Prostate gland (tissue), 2 donors: Measurements from ENCODE around the gene TNFAIP3. TPM values are rescaled to one million over a fixed set of nuclear protein-coding genes. Genes with fewer than 3 reads are reported as not detected.

Source experiments
- DNase-seq: peaks from one replicate; pipeline ENCODE4 v3.0.0-alpha.2; 2019; ENCODE audit warnings: low spot score
- H3K27ac ChIP-seq, 2 donors: fragments of 200-600 bp; sonication (generic); 2 replicates each; pipeline ENCODE4 v1.5.1; 2017 to 2019
- H3K27me3 ChIP-seq: fragments of 200-600 bp; sonication (generic); replicated peaks from 2 replicates; pipeline ENCODE4 v1.5.1; 2019; ENCODE audit not compliant: insufficient read depth
- H3K36me3 ChIP-seq, 2 donors: fragments of 200-600 bp; sonication (generic); 1 replicate in 1 of 2; 2 replicates in 1 of 2; pipeline versions ENCODE4 v1.5.1 to v1.8.1; 2017 to 2019
- H3K4me1 ChIP-seq: fragments of 200-600 bp; sonication (generic); replicated peaks from 2 replicates; pipeline ENCODE4 v1.5.1; 2019
- H3K4me3 ChIP-seq, 2 donors: fragments of 200-600 bp; sonication (generic); 2 replicates each; pipeline ENCODE4 v1.5.1; 2017 to 2019
- H3K9me3 ChIP-seq: fragments of 200-600 bp; sonication (generic); 2 replicates; pipeline ENCODE4 v1.5.1; 2017
- POLR2A ChIP-seq: fragments of 450-650 bp; IDR thresholded peaks from one replicate; pipeline ENCODE4 v1.6.1; 2016; ENCODE audit warnings: antibody characterized with exemption, mild to moderate bottlenecking
- POLR2AphosphoS5 ChIP-seq: sonication (generic); formaldehyde crosslinking; IDR thresholded peaks from one replicate; pipeline ENCODE4 v1.6.1; 2017; ENCODE audit warnings: antibody characterized with exemption
- WGBS: methylation state at CpG from one replicate; pipeline ENCODE4 v1.1.5; 2018; 5-methylcytosine and 5-hydroxymethylcytosine counted together
- intact Hi-C: fragments of 100-400 bp; cut with DNase I; formaldehyde crosslinking; loops from one replicate; pipeline ENCODE4 v1.14.2; 2022
- total RNA-seq, 2 donors: library from RNA; depleted of rRNA; stranded (reverse); fragments of >200 nt; gene quantifications; one replicate each; pipeline ENCODE4 v1.1.0, GENCODE V29; 2016
- TF ChIP-seq, protein P1 (sequence below), 4 experiments: fragments of 200-600 bp in 2 of 4; fragments of 450-650 bp in 2 of 4; sonication (generic) in 2 of 4; IDR thresholded peaks; 1 replicate in 3 of 4; 2 replicates in 1 of 4; pipeline ENCODE4 v1.5.1; 2016 to 2019; ENCODE audit warnings: antibody characterized with exemption in 4 of 4, mild to moderate bottlenecking in 2 of 4, moderate library complexity in 2 of 4

Gene TNFAIP3
- total RNA-seq, 2 donors from 2014 or later: 13.0 to 19.9 TPM

DNA sequence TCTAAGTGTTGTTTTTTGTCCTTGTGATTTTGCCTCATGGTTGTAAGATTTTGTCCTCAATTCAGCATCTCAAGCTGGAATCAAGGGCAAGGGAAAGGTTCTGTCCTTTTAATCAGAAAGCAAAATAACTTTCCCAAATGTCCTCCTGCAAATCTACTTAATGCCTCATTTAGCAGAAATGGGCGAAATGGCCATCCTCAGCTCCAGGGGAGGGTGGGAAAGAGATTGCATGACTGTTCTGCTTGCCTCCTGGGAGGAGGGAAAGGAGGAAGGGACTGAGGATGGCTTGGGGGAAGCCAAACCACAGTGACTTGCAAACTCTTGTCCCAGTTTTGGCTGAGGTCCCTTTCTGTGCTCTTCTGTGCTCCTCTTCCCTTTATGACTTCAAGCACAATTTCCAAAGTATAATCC, 43.4 kb downstream of the TNFAIP3 start:
- H3K36me3 ChIP-seq: no peaks in the 10 kb centered on the region
- no peak overlapping the region for H3K27ac ChIP-seq
- 74% methylated on average over 1 of the region's 1 CpG for WGBS
- no peak overlapping the region for H3K4me3 ChIP-seq
- no peak for TF ChIP-seq POLR2A
- TF ChIP-seq, protein P1, sequence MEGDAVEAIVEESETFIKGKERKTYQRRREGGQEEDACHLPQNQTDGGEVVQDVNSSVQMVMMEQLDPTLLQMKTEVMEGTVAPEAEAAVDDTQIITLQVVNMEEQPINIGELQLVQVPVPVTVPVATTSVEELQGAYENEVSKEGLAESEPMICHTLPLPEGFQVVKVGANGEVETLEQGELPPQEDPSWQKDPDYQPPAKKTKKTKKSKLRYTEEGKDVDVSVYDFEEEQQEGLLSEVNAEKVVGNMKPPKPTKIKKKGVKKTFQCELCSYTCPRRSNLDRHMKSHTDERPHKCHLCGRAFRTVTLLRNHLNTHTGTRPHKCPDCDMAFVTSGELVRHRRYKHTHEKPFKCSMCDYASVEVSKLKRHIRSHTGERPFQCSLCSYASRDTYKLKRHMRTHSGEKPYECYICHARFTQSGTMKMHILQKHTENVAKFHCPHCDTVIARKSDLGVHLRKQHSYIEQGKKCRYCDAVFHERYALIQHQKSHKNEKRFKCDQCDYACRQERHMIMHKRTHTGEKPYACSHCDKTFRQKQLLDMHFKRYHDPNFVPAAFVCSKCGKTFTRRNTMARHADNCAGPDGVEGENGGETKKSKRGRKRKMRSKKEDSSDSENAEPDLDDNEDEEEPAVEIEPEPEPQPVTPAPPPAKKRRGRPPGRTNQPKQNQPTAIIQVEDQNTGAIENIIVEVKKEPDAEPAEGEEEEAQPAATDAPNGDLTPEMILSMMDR (IDR thresholded peaks at IDR 0.05): no peak
- no peak for TF ChIP-seq POLR2AphosphoS5
- H3K4me1 ChIP-seq: no peaks in the 10 kb centered on the region
- no peaks in the 10 kb centered on the region for H3K9me3 ChIP-seq
- no peak for DNase-seq
- no peaks in the 10 kb centered on the region for H3K27me3 ChIP-seq
- intact Hi-C loops: no loop called here

DNA sequence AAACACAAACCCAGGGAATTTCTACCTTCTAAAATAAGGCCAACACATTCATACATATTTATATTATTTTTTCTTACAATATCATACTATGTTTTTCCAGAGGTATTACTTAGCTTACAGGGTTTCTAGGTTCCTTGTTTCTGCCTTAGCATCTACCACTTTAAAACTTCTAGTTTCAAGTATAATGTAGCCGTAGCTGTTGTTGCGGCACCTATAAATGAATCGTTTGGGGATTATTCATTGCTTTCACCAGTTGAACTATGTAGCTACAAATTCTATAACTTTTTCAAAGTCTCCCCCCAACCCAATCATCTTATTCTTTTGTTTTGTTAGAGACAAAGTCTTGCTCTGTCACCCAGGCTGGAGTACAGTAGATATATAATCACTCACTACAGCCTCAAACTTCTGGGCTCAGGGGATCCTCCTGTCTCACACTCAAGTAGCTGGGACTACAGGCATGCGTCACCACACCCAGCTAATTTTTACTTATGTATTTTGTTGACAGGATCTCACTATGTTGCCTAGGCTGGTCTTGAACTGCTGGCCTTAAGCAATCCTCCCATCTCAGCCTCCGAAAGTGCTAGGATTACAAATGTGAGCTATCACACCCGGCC, 43.9 kb downstream of the TNFAIP3 start:
- H3K27ac ChIP-seq: no peak overlapping the region
- 89% methylated on average over 6 of the region's 6 CpGs for WGBS
- no peaks in the 10 kb centered on the region for H3K4me1 ChIP-seq
- H3K4me3 ChIP-seq: no peak overlapping the region
- H3K9me3 ChIP-seq: no peaks in the 10 kb centered on the region
- no peak for DNase-seq
- intact Hi-C loops: no loop called here
- no peaks in the 10 kb centered on the region for H3K27me3 ChIP-seq
- TF ChIP-seq POLR2A (no peak), POLR2AphosphoS5 (no peak)
- TF ChIP-seq, protein P1 (IDR thresholded peaks at IDR 0.05): no peak
- no peaks in the 10 kb centered on the region for H3K36me3 ChIP-seq

DNA sequence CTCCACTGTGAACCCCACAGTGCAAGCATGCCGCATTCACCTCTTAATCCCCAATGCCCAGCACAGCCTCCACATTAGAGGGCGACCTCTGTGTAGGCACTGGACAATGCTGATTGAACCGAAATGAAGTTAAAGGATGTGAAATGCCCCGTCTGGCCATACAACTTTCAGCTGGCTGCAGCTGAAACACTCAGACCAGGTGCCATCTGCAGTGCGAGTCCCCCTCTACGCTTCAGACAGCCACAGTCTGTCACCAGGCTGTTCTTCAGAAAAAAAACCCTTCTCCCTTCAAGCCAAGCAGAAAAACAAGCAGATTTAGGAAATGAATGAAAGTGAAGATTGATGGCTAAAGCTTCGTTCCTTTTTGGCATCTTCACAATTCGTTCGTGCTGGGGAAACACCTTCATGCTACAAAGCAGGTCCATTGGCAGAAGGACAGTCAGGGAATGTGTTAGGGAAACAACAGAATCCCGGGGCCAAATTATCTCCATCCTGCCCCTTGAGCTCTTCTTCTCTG, 44.7 kb downstream of the TNFAIP3 start:
- DNase-seq: no peak
- TF ChIP-seq, protein P1 (IDR thresholded peaks at IDR 0.05): no peak
- TF ChIP-seq POLR2A: no peak
- Histone ChIP-seq H3K9me3 (no peaks in the 10 kb centered on the region), H3K4me1 (no peaks in the 10 kb centered on the region), H3K27ac (no peak overlapping the region), H3K36me3 (no peaks in the 10 kb centered on the region), H3K27me3 (no peaks in the 10 kb centered on the region), H3K4me3 (no peak overlapping the region)
- WGBS: 61% methylated on average over 10 of the region's 10 CpGs
- intact Hi-C loops: no loop called here

DNA sequence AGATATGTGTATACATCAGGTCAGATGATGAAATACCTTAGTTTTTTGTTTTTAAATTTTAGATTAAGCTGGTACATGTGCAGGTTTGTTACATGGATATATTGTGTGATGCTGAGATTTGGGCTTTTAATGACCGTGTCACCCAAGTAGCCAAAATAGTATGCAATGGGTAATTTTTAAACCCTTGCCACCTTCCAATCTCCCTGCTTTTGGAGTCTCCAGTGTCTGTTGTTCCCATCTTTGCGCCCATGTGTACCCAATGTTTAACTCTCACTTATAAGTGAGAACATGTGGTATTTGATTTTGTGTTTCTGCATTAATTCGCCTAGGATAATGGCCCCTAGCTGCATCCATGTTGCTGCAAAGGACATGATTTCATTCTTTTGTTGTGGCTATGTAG, 45.8 kb downstream of the TNFAIP3 start:
- 99% methylated on average over 3 of the region's 3 CpGs for whole genome bisulfite sequencing
- Histone ChIP-seq H3K4me3 (no peak overlapping the region), H3K27me3 (no peaks in the 10 kb centered on the region), H3K27ac (no peak overlapping the region), H3K36me3 (no peaks in the 10 kb centered on the region), H3K9me3 (no peaks in the 10 kb centered on the region), H3K4me1 (no peaks in the 10 kb centered on the region)
- no peak for TF ChIP-seq POLR2A
- TF ChIP-seq POLR2AphosphoS5: no peak
- TF ChIP-seq, protein P1 (IDR thresholded peaks at IDR 0.05): no peak
- DNase-seq: no peak
- intact Hi-C loops: no loop called here

DNA sequence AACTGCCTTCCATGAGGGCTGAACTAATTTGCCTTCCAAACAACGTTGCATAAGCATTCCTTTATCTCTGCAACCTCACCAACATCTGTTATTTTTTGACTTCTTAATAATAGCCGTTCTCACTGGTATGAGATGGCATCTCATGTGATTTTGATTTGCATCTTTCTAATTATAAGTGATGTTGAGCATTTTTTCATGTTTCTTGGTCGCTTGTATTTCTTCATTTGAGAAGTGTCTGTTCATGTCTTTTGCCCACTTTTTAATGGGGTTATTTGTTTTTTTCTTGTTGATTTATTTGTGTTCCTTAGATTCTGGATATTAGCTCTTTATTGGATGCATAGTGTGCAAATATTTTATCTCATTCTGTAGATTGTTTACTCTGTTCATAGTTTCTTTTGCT, 46.4 kb downstream of the TNFAIP3 start:
- TF ChIP-seq, protein P1 (IDR thresholded peaks at IDR 0.05): no peak
- no peak for TF ChIP-seq POLR2AphosphoS5
- TF ChIP-seq POLR2A: no peak
- Histone ChIP-seq H3K4me1 (no peaks in the 10 kb centered on the region), H3K4me3 (no peak overlapping the region), H3K9me3 (no peaks in the 10 kb centered on the region), H3K27ac (no peak overlapping the region), H3K27me3 (no peaks in the 10 kb centered on the region), H3K36me3 (no peaks in the 10 kb centered on the region)
- intact Hi-C loops: no loop called here
- DNase-seq: no peak
- 87% methylated on average over 3 of the region's 3 CpGs for WGBS
